Sciatic nerve (tissue), 2 donors: ENCODE data around the gene OR10H5. TPM values are rescaled to one million over a fixed set of nuclear protein-coding genes. Genes with fewer than 3 reads are reported as not detected.
"Not testable (repeated sequence)": the region's sequence is repeated elsewhere in the genome, so short reads cannot be mapped to it uniquely, and the experiment has no call there.

Experiments used
- ATAC-seq: fragments of 200-7000 bp; cut with Tn5 transposase; one replicate; pipeline ENCODE4 v1.9.1; 2020; ENCODE audit warnings: mild to moderate bottlenecking, moderate library complexity
- DNase-seq: peaks from one replicate; pipeline ENCODE4 v3.0.0-alpha.2; 2020; ENCODE audit warnings: low spot score
- intact Hi-C: fragments of 100-400 bp; cut with DNase I; formaldehyde crosslinking; loops from one replicate; pipeline ENCODE4 v1.14.2; 2022
- total RNA-seq: library from RNA; stranded (reverse); fragmentation: NEBNext Ultra II Directional; extraction: Animal tissue kit (Norgen Biotek cat#: 25700); gene quantifications from one replicate; pipeline ENCODE4 v1.2.1, GENCODE V29; 2021
- donor health status: DM: no; HTN: no; CAD: no.
- donor health status: DM: no; HTN: no; CAD: no.

Gene OR10H5
- total RNA-seq: not detected

GRCh38 chr19:15787611-15788155 is at the start of gene OR10H5:
Gene OR10H5, plus strand, starts transcription at chr19:15787661. Its CDS starts 6,388 bp downstream, at chr19:15794049.
- ATAC-seq (no peak), DNase-seq (no peak)
- intact Hi-C loops: no loop called here

- no peak for ATAC-seq
- no peak for DNase-seq
- intact Hi-C loops: no loop called here
Measured at GRCh38 chr19:15737722-15738121, 49.7 kb upstream of the OR10H5 start, which contains the start of gene OR10H3. Gene OR10H3, plus strand, starts transcription at chr19:15737985. Its CDS starts 3,408 bp downstream, at chr19:15741393.

GRCh38 chr19:15740785-15741184 is 46.7 kb upstream of the OR10H5 start:
- DNase-seq (no peak), ATAC-seq (no peak)
- intact Hi-C loops: no loop called here

DNA sequence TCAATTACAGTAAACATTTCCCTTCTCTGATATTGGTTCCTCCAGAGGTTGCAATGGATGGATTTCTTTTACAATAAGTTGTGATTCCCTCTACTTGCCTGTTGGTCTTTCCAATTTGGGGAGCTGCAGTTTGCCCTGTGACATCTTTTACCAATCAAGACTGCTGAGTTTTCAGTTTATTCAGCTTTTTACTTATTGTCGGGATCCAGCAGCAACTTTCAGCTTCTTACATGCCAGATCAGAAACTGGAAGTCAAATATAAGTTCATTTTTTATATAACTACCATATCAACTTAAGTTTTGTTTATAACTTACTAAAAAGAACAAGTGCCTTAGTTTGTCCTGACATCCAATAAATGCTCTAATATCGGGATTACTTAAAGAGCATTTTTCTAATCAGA is 39.2 kb upstream of the OR10H5 start:
- ATAC-seq: no peak

DNA sequence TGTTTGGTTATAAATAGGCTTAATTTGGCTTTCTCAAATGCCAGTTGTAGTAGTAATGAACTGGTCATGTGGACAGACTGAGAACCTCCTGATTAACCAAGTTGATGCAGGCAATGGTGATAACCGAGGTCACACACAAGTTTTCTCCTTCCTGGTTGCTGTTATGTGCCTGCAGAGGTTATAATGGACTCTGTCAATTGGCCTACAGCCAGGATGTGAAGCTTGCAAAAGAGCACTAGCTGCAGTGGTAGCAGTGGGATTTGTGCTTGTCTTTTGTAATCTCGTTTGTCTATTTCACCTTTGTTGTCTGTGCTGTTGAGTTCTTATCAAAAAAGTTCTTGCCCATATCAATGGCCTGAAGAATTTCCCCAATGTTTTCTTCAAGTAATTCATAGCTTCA is 29.1 kb upstream of the OR10H5 start:
- DNase-seq (no peak), ATAC-seq (no peak)
- intact Hi-C loops: no loop called here

More for the DNA sequence above, 39.2 kb upstream of the OR10H5 start:
- intact Hi-C loops: no loop called here
- DNase-seq: no peak

- no peak for ATAC-seq
- no peak for DNase-seq
- intact Hi-C loops: no loop called here
Measured at GRCh38 chr19:15759962-15760565, 27.4 kb upstream of the OR10H5 start.

GRCh38 chr19:15769586-15769985 is 17.9 kb upstream of the OR10H5 start:
- intact Hi-C loops: no loop called here
- no peak for DNase-seq
- ATAC-seq: no peak

GRCh38 chr19:15774159-15774558 is 13.3 kb upstream of the OR10H5 start:
- ATAC-seq, DNase-seq, intact Hi-C loops: not testable (repeated sequence)

- DNase-seq (no peak), ATAC-seq (no peak)
- intact Hi-C loops: no loop called here
Measured at GRCh38 chr19:15775249-15775648, 12.2 kb upstream of the OR10H5 start.

GRCh38 chr19:15776264-15776663 is 11.2 kb upstream of the OR10H5 start:
- intact Hi-C loops: no loop called here
- ATAC-seq: no peak
- no peak for DNase-seq

GRCh38 chr19:15776991-15777970 is 10.2 kb upstream of the OR10H5 start:
- intact Hi-C loops: no loop called here

DNA sequence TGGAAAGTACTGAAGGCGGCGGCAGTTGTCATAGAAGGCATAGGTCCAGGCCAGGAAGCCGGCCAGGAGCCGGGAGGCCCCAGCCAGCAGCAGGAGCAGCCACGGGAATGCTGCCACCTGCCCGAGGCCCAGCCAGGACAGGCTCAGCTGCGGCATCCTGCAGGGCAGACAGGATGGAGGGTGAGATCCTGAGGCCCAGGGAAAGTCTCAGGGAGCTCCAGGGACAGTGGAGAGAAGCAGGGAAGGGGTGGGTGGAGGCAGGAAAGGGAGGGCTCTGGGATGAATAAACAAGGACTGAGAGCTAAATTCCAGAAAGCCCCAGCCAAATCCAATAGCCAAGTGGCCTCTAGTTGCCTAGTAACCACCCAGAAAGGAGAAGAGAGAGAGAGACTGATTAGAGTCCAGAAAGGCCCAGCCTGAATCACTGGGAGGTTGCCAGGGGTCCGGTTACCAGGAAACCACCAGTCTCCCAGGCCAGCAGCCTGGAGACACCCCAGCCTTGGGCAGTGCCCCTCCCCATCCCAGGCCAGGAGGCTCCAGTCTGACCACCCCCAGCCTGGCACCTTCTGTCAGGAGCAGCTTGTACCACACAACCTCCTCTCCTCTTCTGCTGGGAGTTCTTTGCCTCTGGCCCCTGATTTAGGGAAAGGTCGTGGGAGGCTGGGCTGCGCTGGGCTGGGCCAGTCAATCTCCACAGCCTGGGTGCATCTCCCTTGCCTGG is 7.5 kb upstream of the OR10H5 start:
- DNase-seq: peak; percentile 91
- intact Hi-C loops: no loop called here
- peak; percentile 98 for ATAC-seq

More at GRCh38 chr19:15776991-15777970, 10.2 kb upstream of the OR10H5 start:
- ATAC-seq: no peak
- DNase-seq: no peak

DNA sequence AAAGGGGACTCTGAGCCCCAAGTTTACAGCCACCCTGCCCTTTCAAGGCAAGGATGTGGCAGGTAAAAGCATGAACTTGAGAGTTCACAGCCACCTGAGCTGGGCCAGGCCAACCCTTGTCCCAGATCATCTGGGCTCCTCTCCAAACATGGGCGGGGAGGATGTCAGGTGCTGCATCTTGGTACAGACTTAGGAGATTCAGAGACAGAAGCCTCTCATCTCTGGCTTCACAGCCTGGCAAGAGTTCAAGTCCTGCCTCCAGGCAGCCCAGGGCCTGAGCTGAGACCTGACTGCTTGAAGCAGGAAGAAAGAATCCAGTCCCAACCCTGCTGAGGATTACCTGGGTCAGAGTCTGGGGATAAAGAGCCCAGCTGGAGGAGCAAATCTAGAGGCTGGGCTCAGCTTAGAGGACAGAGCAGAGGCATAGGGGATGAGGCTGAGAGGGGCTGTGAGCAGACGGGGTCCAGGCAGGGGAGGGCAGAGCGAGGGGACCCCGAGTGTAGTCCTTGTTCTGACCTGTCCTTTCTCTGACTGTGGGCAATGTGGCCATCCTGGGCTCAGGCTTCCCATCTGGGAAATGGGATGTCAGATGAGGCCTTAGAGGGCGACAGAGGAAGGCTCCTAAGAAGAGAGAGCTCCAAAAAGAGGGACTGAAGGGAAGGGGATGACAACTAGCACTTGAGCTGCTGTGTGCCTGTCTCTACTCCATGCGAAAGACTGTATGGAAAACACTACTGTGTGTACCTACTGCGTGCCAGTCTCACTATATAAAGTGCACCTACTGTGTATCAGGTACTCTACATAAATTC is 6.6 kb upstream of the OR10H5 start:
- intact Hi-C loops: no loop called here
- peak; percentile 61 for ATAC-seq
- DNase-seq: no peak

DNA sequence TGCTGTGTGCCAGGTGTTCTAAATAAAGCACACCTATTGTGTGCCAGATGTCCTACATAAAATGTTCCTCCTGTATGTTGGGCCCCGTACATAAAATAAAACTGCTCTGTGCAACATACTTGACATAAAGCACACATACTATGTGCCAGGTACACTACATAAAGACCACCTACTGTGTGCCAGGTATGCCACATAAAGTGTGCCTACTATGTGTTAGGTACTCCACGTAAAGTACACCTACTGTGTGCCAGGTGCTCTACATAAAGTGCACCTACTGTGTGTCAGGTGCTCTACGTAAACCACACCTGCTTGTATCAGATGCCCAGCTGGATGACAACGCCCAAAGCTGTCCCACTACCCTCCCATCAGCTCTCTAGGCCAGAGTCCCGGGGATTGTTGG is 5.8 kb upstream of the OR10H5 start:
- no peak for DNase-seq
- intact Hi-C loops: no loop called here
- no peak for ATAC-seq

- no peak for DNase-seq
- ATAC-seq: no peak
- intact Hi-C loops: no loop called here
Measured at GRCh38 chr19:15782211-15782610, 5.2 kb upstream of the OR10H5 start.

DNA sequence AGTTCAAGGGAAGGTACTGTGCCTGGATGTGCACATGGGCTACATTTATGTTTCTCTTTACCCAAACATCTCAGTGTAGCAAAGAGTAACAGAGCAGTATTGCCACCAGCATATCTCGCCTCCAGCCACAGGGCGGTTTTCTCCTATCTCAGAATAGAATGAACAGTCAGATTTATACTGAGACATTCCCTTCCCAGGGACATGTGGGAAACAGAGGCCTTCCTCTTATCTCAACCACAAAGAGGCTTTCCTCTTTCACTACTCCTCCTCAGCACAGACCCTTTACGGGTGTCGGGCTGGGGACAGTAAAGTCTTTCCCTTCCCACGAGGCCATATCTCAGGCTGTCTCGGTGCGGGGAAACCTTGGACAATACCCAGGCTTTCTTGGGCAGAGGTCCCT is 4.6 kb upstream of the OR10H5 start:
- DNase-seq, intact Hi-C loops, ATAC-seq: not testable (repeated sequence)

DNA sequence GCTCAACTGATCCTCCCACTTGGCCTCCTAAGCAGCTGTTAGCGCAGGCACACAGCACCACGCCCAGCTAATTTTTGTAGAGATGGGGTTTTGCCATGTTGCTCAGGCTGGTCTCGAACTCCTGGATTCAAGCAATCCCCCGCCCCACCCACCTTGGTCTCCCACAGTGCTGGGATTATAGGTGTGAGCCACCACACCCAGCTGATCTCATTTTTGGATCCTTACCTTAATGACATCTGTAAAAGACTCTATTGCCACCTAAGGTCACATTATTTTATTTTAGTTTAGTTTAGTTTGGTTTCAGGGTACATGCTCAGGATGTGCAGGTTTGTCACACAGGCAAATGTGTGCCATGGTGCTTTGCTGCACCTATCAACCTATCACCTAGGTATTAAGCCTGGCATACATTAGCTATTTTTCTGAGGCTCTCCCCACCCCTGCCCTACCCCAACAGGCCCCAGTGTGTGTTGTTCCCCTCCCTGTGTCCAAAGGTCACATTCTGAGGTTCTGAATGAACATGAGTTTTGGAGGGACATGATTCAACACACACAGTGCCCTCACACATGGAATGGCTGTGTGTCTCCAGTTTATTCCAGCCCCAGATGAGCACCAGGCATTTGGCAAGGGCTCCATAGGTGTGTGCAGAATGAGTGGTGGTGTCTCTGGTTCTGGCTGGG is 1.3 kb downstream of the OR10H5 start:
- DNase-seq (no peak), ATAC-seq (no peak)
- intact Hi-C loops: no loop called here

- ATAC-seq: no peak
- intact Hi-C loops: no loop called here
- no peak for DNase-seq
Measured at GRCh38 chr19:15790096-15790495, 2.6 kb downstream of the OR10H5 start.
